LNCaP clone FGC (cell line): ENCODE measurements around the gene PIWIL4.

Experiments used
- DNase-seq: peaks from one replicate; pipeline ENCODE4 v3.0.0-alpha.2; 2011; ENCODE audit warnings: low read depth
- H3K4me3 ChIP-seq: 2 replicates; pipeline ENCODE4 v1.5.1; 2011; ENCODE audit warnings: mild to moderate bottlenecking, low read depth, low read length, control low read depth
- CTCF ChIP-seq: IDR thresholded peaks from 2 replicates; pipeline ENCODE4 v1.5.1; 2012; ENCODE audit warnings: mild to moderate bottlenecking; ENCODE audit not compliant: control insufficient read depth, insufficient read depth; ENCODE audit errors: extremely low read depth

PIWIL4 gene

GRCh38 chr11:94558468-94558867 is 8.7 kb upstream of the PIWIL4 start:
- TF ChIP-seq CTCF, result no peak
- H3K4me3 ChIP-seq, result no peak overlapping the region
- DNase-seq, result no peak

- DNase-seq, result no peak
- H3K4me3 ChIP-seq, result no peak overlapping the region
- TF ChIP-seq CTCF, result no peak
These were observed 8.2 kb upstream of the PIWIL4 start for GRCh38 chr11:94558932-94559331.

- DNase-seq, result no peak
- TF ChIP-seq CTCF, result no peak
These were observed 7.8 kb upstream of the PIWIL4 start for GRCh38 chr11:94559361-94559760.

GRCh38 chr11:94560834-94561233 is 6.3 kb upstream of the PIWIL4 start:
- TF ChIP-seq CTCF, result no peak
- H3K4me3 ChIP-seq, result no peak overlapping the region
- no peak for DNase-seq

More at GRCh38 chr11:94559361-94559760, 7.8 kb upstream of the PIWIL4 start:
- no peak overlapping the region for H3K4me3 ChIP-seq

GRCh38 chr11:94563176-94563847 is 3.9 kb upstream of the PIWIL4 start:
- no peak overlapping the region for H3K4me3 ChIP-seq
- no peak for TF ChIP-seq CTCF
- DNase-seq, result no peak

GRCh38 chr11:94563848-94564467 is 3.2 kb upstream of the PIWIL4 start:
- DNase-seq, result no peak
- no peak for TF ChIP-seq CTCF
- H3K4me3 ChIP-seq, result no peak overlapping the region

GRCh38 chr11:94568200-94568599 is 1.0 kb downstream of the PIWIL4 start:
- H3K4me3 ChIP-seq, result no peak overlapping the region
- no peak for DNase-seq
- TF ChIP-seq CTCF, result no peak
